ENCODE results near the gene FRMPD2.
"Not testable (repeated sequence)": the region's sequence is repeated elsewhere in the genome, so short reads cannot be mapped to it uniquely, and the experiment has no call there.

Gene FRMPD2

DNA sequence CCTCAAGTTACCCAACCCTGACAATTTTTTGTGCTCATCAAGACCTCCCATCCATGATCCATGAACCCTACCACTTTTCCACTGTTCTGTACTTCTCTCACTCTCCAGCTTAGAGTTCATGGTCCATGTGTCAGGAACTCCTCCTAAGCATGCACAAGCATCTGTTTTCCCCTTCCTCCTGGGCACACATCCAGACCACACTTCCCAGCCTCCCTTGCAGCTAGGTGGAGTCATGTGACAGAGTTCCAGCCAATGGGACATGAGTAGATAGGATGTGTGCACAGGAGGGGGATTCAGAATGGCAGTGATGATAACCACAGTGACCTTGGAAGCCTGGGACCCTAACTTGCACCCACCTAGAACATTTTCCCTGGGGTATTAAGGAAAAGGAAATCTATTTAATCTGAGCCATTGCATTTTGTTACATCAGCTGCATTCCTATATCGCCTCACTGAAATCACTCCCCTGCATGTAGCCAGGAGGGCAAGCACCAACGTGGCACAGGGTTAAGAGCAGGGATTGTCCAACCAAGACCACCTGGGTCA is 9.6 kb upstream of the FRMPD2 start:
- Histone ChIP-seq H3K4me1 (ENCODE audit: insufficient read depth, low read length) (peaks cover 15% of the 10 kb centered on the region), H3K36me3 (ENCODE audit: insufficient read depth, low read length) (no peaks in the 10 kb centered on the region), H3K27me3 (ENCODE audit: insufficient read depth, low read length) (no peaks in the 10 kb centered on the region), H3K4me3 (ENCODE audit: low read length) (no peak overlapping the region), H3K9me3 (ENCODE audit: low read length) (peaks cover 2% of the 10 kb centered on the region), H2AFZ (ENCODE audit: low read depth, low read length) (no peak overlapping the region)

DNA sequence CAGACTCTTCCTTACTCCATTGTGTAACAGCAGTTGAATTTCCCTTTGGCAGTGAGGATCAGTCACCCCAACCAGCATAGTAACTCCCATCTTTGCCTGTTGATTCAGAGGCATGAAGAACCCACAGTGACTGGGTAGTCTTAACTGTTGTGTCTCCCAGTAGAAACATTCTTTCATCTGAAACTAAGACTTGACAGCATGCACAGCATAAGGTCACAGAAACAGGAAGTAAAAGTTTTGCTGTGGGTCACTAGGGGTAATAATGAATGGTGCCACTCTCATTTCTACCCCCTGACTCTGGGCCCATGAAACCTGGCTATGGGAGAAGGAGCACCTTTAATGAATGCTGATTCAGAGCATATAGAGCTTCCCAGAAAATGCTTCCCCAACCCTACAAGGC is 8.3 kb upstream of the FRMPD2 start:
- H3K4me3 ChIP-seq (ENCODE audit: low read length): no peak overlapping the region
- H3K9me3 ChIP-seq (ENCODE audit: low read length): peaks cover 2% of the 10 kb centered on the region
- H3K27me3 ChIP-seq (ENCODE audit: insufficient read depth, low read length): no peaks in the 10 kb centered on the region
- H3K36me3 ChIP-seq (ENCODE audit: insufficient read depth, low read length): no peaks in the 10 kb centered on the region
- no peak overlapping the region for H2AFZ ChIP-seq (ENCODE audit: low read depth, low read length)
- peaks cover 3% of the 10 kb centered on the region for H3K4me1 ChIP-seq (ENCODE audit: insufficient read depth, low read length)

DNA sequence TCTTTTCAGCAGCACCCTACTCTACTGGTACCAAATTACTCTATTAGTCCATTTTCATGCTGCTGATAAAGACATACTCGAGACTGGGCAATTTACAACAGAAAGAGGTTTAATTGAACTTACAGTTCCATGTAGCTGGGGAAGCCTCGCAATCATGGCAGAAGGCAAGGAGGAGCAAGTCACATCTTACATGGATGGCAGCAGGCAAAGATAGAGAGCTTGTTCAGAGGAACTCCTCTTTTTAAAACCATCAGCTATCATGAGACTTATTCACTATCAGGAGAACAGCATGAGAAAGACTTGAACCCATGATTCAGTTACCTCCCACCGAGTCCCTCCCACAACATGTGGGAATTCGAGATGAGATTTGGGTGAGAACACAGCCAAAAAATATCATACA is 7.2 kb upstream of the FRMPD2 start:
- not testable (repeated sequence) for H3K36me3 ChIP-seq (ENCODE audit: insufficient read depth, low read length); H3K4me3 ChIP-seq (ENCODE audit: low read length); H3K27me3 ChIP-seq (ENCODE audit: insufficient read depth, low read length); H2AFZ ChIP-seq (ENCODE audit: low read depth, low read length); H3K9me3 ChIP-seq (ENCODE audit: low read length); H3K4me1 ChIP-seq (ENCODE audit: insufficient read depth, low read length)

DNA sequence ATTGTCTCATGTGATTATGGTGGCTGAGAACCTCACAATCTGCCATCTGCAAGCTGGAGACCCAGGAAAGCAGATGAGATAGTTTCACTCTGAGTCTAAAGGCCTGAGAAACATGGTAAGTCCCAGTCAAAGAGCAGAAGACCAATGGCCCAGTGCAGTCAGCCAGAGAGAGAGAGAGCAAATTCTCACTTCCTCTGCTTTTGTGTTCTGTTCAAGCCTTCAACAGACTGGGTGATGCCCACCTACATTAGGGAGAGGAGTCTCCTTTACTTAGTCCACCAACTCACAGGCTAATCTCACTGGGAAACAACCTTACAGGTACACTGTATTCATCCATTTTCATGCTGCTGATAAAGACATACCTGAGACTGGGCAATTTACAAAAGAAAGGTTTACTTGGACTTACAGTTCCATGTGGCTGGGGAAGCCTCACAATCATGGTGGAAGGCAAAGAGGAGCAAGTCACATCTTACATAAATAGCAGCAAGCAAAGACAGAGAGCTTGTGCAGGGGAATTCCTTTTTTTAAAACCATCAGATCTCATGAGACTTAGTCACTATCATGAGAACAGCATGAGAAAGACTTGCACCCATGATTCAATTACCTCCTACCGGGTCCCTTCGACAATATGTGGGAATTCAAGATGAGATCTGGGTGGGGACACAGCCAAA is 4.7 kb upstream of the FRMPD2 start:
- Histone ChIP-seq H3K9me3 (ENCODE audit: low read length) (peaks cover 2% of the 10 kb centered on the region), H3K4me1 (ENCODE audit: insufficient read depth, low read length) (no peaks in the 10 kb centered on the region), H3K27me3 (ENCODE audit: insufficient read depth, low read length) (no peaks in the 10 kb centered on the region), H3K36me3 (ENCODE audit: insufficient read depth, low read length) (no peaks in the 10 kb centered on the region), H3K4me3 (ENCODE audit: low read length) (no peak overlapping the region), H2AFZ (ENCODE audit: low read depth, low read length) (no peak overlapping the region)

DNA sequence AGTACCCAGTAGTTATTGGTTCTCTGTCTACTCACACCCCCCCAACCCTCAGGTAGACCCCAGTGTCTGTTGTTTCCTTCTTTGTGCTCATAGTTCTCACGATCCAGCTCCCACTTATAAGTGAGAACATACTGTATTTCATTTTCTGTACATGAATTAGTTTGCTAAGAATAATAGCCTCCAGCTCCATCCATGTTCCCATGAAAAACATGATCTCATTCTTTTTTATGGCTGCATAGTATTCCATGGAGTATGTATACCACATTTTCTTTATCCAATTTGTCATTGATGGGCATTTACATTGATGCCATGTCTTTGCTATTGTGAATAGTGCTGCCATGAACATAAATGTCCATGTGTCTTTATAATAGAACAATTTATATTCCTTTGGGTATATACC is 2.6 kb upstream of the FRMPD2 start:
- no peaks in the 10 kb centered on the region for H3K36me3 ChIP-seq (ENCODE audit: insufficient read depth, low read length)
- no peak overlapping the region for H2AFZ ChIP-seq (ENCODE audit: low read depth, low read length)
- no peaks in the 10 kb centered on the region for H3K9me3 ChIP-seq (ENCODE audit: low read length)

DNA sequence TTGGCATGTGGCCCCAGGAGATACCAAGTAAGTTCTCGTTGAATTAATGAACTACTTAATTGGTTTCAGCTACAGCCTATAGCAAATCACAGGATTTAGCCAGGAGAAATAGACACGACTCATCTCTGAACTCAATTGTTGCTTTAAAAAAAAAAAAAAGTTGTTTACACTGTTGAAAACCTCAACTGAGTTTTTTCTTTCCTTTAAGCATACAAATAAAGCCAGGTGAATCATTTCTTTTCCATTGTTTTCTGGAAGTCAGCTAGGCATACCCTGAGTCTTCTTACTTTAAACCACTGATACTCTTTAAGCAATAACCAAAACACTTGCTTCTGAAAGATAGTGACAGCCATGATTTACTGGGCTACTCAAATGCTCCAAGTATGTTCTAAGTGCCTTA is 755 bp downstream of the FRMPD2 start:
- Histone ChIP-seq H3K4me1 (ENCODE audit: insufficient read depth, low read length) (no peaks in the 10 kb centered on the region), H3K36me3 (ENCODE audit: insufficient read depth, low read length) (no peaks in the 10 kb centered on the region), H3K4me3 (ENCODE audit: low read length) (no peak overlapping the region), H2AFZ (ENCODE audit: low read depth, low read length) (no peak overlapping the region), H3K9me3 (ENCODE audit: low read length) (no peaks in the 10 kb centered on the region), H3K27me3 (ENCODE audit: insufficient read depth, low read length) (no peaks in the 10 kb centered on the region)

More for the DNA sequence above, 2.6 kb upstream of the FRMPD2 start:
- H3K4me1 ChIP-seq (ENCODE audit: insufficient read depth, low read length): no peaks in the 10 kb centered on the region
- no peak overlapping the region for H3K4me3 ChIP-seq (ENCODE audit: low read length)
- no peaks in the 10 kb centered on the region for H3K27me3 ChIP-seq (ENCODE audit: insufficient read depth, low read length)

DNA sequence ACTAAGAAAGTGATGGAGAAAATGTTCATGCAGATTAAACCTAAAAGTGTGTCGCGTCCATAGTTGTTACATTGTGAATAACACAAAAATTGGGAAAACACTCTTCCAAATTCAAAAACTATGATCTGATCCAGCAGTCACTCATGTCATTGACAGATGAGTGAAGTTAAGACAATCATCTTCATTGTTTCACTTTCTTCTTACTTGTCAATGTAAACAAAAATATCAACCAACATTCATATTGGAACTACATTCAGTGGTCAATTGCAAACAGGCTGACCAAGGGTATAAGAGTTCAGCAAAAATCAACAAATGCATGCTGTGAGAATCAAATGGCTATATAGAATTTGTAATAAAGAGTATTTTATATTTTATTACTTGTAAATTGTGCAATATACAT is 1.8 kb downstream of the FRMPD2 start:
- Histone ChIP-seq H3K4me1 (ENCODE audit: insufficient read depth, low read length) (no peaks in the 10 kb centered on the region), H3K4me3 (ENCODE audit: low read length) (no peak overlapping the region), H3K27me3 (ENCODE audit: insufficient read depth, low read length) (no peaks in the 10 kb centered on the region), H2AFZ (ENCODE audit: low read depth, low read length) (no peak overlapping the region), H3K36me3 (ENCODE audit: insufficient read depth, low read length) (no peaks in the 10 kb centered on the region), H3K9me3 (ENCODE audit: low read length) (no peaks in the 10 kb centered on the region)

DNA sequence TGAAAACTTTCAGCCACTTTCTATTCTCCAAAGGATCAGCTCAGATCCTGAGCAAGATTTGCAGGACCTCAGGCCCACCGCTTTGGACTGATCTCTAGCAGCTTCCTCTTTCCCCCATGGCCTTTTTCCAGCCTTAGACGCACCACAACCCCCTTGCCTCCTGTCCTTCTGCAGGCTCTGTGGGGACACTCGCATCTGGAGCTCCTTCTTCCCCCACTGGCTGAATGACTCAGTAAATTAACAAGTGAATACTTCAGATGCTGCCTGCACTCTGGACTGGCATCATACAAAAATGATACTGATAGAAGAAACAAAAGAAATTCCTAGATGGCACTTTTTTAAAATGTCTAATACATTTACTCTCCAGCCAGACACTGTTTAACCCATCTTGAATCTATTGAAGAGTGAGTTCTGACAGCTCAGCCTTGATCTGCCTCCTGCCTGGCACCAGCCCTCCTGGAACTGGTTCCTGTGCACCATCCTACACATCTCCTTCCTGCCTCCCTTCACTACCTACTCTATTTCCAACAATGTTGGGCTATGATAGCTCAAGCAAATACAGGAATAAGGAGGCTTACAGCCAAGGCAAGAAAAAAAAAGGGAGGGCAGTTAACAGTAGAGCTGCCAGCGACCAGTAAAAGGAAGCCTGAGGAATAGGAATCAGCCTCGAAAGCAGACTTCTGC is 3.3 kb downstream of the FRMPD2 start:
- Histone ChIP-seq H2AFZ (ENCODE audit: low read depth, low read length) (no peak overlapping the region), H3K36me3 (ENCODE audit: insufficient read depth, low read length) (no peaks in the 10 kb centered on the region), H3K9me3 (ENCODE audit: low read length) (no peaks in the 10 kb centered on the region), H3K4me3 (ENCODE audit: low read length) (no peak overlapping the region), H3K27me3 (ENCODE audit: insufficient read depth, low read length) (peaks cover 3% of the 10 kb centered on the region), H3K4me1 (ENCODE audit: insufficient read depth, low read length) (no peaks in the 10 kb centered on the region)

DNA sequence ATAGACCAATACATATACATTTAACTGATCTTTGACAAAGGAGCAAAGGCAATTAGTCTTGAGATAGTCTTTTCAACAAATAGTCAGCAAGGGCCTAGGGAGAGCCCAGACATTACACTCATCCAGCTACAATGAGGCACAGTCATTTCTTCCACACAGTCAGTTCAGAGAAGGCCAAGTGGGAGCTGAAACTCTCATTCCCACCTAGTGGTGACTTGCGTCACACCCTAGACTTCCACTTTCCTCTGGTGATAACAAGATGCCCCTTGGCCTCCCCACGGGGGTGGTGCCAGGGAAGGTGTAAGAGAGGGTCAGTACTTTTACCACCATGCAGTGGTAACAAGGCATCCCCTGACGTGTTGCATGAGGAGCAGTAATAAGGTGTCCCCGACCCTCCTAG is 8.0 kb downstream of the FRMPD2 start:
- Histone ChIP-seq H3K4me3 (ENCODE audit: low read length) (no peak overlapping the region), H3K4me1 (ENCODE audit: insufficient read depth, low read length) (no peaks in the 10 kb centered on the region), H3K9me3 (ENCODE audit: low read length) (no peaks in the 10 kb centered on the region), H2AFZ (ENCODE audit: low read depth, low read length) (no peak overlapping the region), H3K36me3 (ENCODE audit: insufficient read depth, low read length) (no peaks in the 10 kb centered on the region), H3K27me3 (ENCODE audit: insufficient read depth, low read length) (peaks cover 3% of the 10 kb centered on the region)

DNA sequence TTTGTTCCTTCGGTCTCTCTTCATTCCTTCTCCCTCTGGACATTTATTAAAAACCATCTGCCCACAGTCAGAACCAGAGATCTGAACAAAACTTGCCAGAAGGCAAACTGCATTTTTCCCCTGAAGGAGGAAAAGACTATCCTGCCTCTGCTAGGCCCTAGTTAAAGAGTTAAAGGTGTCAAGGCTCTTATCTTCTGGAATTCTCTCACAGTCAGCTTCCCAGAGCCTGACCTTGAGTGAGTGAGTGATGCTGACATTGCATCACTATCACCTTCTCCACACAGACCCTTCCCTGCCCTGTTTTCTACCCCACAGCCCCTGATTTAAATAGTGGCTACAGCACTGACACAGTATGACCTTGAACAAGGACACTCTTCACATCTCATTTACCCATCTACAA is 16.4 kb downstream of the FRMPD2 start:
- H3K9me3 ChIP-seq (ENCODE audit: low read length): no peaks in the 10 kb centered on the region
- H3K4me1 ChIP-seq (ENCODE audit: insufficient read depth, low read length): no peaks in the 10 kb centered on the region
- H3K36me3 ChIP-seq (ENCODE audit: insufficient read depth, low read length): no peaks in the 10 kb centered on the region
- H3K4me3 ChIP-seq (ENCODE audit: low read length): no peak overlapping the region
- no peak overlapping the region for H2AFZ ChIP-seq (ENCODE audit: low read depth, low read length)
- H3K27me3 ChIP-seq (ENCODE audit: insufficient read depth, low read length): no peaks in the 10 kb centered on the region

DNA sequence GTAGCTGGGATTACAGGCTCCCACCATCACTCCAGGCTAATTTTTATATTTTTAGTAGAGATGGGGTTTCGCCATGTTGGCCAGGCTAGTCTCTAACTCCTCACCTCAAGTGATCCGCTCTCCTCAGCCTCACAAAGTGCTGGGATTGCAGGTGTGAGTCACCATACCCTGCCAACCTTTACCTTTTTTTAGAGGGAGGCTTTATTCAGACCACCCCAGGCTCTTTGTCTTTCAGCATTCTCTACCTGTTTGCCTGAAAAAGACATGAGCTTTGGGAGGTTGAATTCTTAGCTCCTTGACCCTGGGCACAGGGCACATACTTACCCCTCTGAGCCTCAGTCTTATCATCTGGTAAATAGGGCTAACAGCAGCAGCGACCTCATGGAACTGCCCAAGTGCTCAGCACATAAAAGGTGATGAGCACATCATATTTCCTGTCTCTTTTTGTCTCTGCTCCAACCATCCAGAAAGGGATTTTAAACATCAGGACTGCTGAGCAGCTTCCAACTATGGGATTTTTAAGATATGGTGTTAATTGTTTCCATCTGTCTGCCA is 17.0 kb downstream of the FRMPD2 start:
- Histone ChIP-seq H3K36me3 (ENCODE audit: insufficient read depth, low read length) (no peaks in the 10 kb centered on the region), H3K27me3 (ENCODE audit: insufficient read depth, low read length) (no peaks in the 10 kb centered on the region)

DNA sequence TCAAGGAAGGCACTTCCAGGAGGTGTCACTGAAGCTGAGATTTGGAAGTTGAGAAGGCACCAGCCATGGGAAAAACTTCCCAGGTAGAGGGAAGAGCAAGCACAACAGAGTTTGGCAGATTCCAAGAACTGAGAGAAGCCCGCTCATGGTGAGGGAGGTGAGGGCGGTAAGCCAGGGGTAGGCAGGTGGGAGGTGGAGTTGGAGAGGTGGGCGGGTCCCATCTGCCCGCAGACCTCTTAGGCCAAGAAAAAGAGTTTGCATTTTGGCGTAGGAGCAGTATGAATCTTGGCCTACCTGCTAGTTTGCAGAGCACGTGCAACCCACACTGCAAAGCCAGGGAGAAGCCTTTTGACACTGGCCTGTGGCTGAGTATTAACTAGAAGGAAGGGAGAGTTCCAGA is 18.8 kb downstream of the FRMPD2 start:
- H3K4me3 ChIP-seq (ENCODE audit: low read length): no peak overlapping the region
- no peaks in the 10 kb centered on the region for H3K36me3 ChIP-seq (ENCODE audit: insufficient read depth, low read length)
- no peaks in the 10 kb centered on the region for H3K27me3 ChIP-seq (ENCODE audit: insufficient read depth, low read length)
- no peak overlapping the region for H2AFZ ChIP-seq (ENCODE audit: low read depth, low read length)
- H3K9me3 ChIP-seq (ENCODE audit: low read length): no peaks in the 10 kb centered on the region
- H3K4me1 ChIP-seq (ENCODE audit: insufficient read depth, low read length): peaks cover 11% of the 10 kb centered on the region

More for the DNA sequence above, 17.0 kb downstream of the FRMPD2 start:
- Histone ChIP-seq H3K9me3 (ENCODE audit: low read length) (no peaks in the 10 kb centered on the region), H3K4me3 (ENCODE audit: low read length) (no peak overlapping the region), H3K4me1 (ENCODE audit: insufficient read depth, low read length) (no peaks in the 10 kb centered on the region), H2AFZ (ENCODE audit: low read depth, low read length) (no peak overlapping the region)

DNA sequence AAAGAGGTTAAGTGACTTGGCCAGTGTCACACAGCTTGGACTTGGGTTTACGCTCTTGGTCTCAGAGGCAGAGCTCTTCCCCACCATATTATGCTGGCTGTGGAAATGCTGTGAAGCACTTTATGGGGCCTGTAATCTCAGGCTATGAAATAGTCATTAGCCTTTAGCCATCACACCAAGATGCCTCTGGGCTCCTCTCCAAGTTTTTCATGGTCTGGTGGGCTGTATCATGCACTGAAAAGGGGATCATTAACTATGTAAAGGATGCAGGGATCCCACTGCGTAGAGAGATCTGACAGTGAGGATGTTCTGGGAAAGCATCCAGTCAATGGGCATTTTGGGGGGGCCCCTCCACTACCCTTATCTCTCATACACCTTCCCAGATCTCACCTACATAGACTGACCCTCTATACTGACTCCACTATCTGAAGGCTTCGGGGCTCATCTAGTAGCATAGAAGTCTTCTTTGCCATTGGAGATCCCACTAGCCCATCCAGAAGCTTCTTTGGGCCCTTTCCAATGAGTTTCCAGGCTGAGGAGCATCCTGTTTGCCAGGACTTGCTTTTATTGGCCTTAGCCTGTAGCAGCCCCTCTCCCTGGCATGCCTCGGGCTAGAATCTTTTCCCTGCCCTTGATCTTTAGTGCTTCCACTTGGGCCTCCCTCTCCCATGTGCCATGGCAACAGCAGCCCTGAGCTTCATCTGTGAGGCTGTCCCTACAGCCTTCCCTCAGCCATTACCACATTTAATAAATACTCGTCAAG is 19.6 kb downstream of the FRMPD2 start:
- Histone ChIP-seq H3K36me3 (ENCODE audit: insufficient read depth, low read length) (no peaks in the 10 kb centered on the region), H3K9me3 (ENCODE audit: low read length) (no peaks in the 10 kb centered on the region), H3K27me3 (ENCODE audit: insufficient read depth, low read length) (no peaks in the 10 kb centered on the region), H3K4me3 (ENCODE audit: low read length) (no peak overlapping the region), H2AFZ (ENCODE audit: low read depth, low read length) (no peak overlapping the region), H3K4me1 (ENCODE audit: insufficient read depth, low read length) (peaks cover 11% of the 10 kb centered on the region)
